HepG2 (cell line): ENCODE results near the gene FAF1. TPM values are rescaled to one million over a fixed set of nuclear protein-coding genes. Genes with fewer than 3 reads are reported as not detected.

Experiments
- ATAC-seq: fragments of 200-7000 bp; cut with Tn5 transposase; 3 replicates; pipeline ENCODE4 v1.9.1; 2020; ENCODE audit warnings: mild to moderate bottlenecking, moderate library complexity
- BruUV-seq: library from RNA; stranded (reverse); fragments of 400-500 nt; replicated peaks from 2 replicates; lab custom pipeline; 2021; lab: Mats Ljungman, UMichigan
- CTCF ChIA-PET: fragments of 300-600 bp; formaldehyde crosslinking; extraction: SDS; loops from one replicate; lab custom pipeline; 2021; ENCODE audit warnings: low total read pairs, inconsistent platforms, low intra/inter-chr PET ratio; lab: Yijun Ruan, JAX
- POLR2A ChIA-PET: fragments of 350-600 bp; sonication (Branson Sonifier 250); formaldehyde crosslinking; loops from one replicate; lab custom pipeline; 2020; ENCODE audit warnings: antibody characterized with exemption, inconsistent platforms; lab: Yijun Ruan, JAX
- DNase-seq: peaks from one replicate; pipeline ENCODE4 v3.0.0-alpha.2; 2015; ENCODE audit warnings: low spot score
- FAIRE-seq: peaks from 3 replicates; lab custom pipeline; 2011; peaks lifted over from hg19 to GRCh38; lab: Jason Lieb, UNC
- H2AFZ ChIP-seq: one replicate; pipeline ENCODE4 v1.6.1; 2011; ENCODE audit warnings: low read length, inconsistent platforms
- H3K27ac ChIP-seq: fragments of 300-600 bp; 3 replicates; pipeline ENCODE4 v1.8.0; 2011; ENCODE audit warnings: mixed run types, mild to moderate bottlenecking, mixed read lengths, low read length, inconsistent platforms; ENCODE audit not compliant: insufficient read depth; ENCODE audit errors: extremely low read length
- H3K27me3 ChIP-seq, 2 experiments: fragments of 200-600 bp in 1 of 2; 2 replicates in 1 of 2; 3 replicates in 1 of 2; pipeline versions ENCODE4 v1.6.0 to v1.8.0; 2011; ENCODE audit warnings: low read length in 2 of 2, mild to moderate bottlenecking in 2 of 2, moderate library complexity in 2 of 2, inconsistent platforms in 1 of 2; ENCODE audit not compliant: insufficient read depth in 2 of 2, control insufficient read depth in 1 of 2
- H3K36me3 ChIP-seq, 2 experiments: fragments of 200-600 bp in 1 of 2; replicated peaks in 1 of 2; 2 replicates in 1 of 2; 3 replicates in 1 of 2; pipeline versions ENCODE4 v1.5.1 to v1.8.0; 2011; ENCODE audit warnings: low read length in 2 of 2, inconsistent platforms in 1 of 2; ENCODE audit not compliant: insufficient read depth in 2 of 2, control insufficient read depth in 1 of 2
- H3K4me1 ChIP-seq: 2 replicates; pipeline ENCODE4 v1.5.1; 2012; ENCODE audit warnings: low read length, inconsistent platforms; ENCODE audit not compliant: insufficient read depth
- H3K4me2 ChIP-seq: 2 replicates; pipeline ENCODE4 v1.6.0; 2011; ENCODE audit warnings: low read depth, low read length, inconsistent platforms
- H3K4me3 ChIP-seq, 3 experiments: fragments of 200-600 bp in 1 of 3; sonication (generic), shearing (Covaris generic) in 1 of 3; replicated peaks in 1 of 3; 2 replicates each; pipeline ENCODE4 v1.5.1; 2011 to 2016; ENCODE audit warnings: low read length in 3 of 3, inconsistent platforms in 2 of 3, low read depth in 2 of 3, mild to moderate bottlenecking in 2 of 3, control low read depth in 1 of 3, mixed read lengths in 1 of 3; ENCODE audit not compliant: insufficient read depth in 1 of 3
- H3K79me2 ChIP-seq: one replicate; pipeline ENCODE4 v1.6.1; 2011; ENCODE audit warnings: low read length, inconsistent platforms; ENCODE audit not compliant: insufficient read depth
- H3K9ac ChIP-seq: 2 replicates; pipeline ENCODE4 v1.6.0; 2011; ENCODE audit warnings: mild to moderate bottlenecking, low read depth, low read length, inconsistent platforms; ENCODE audit not compliant: insufficient read depth
- H3K9me3 ChIP-seq: 2 replicates; pipeline ENCODE4 v1.5.1; 2012; ENCODE audit warnings: mild to moderate bottlenecking, low read length
- H4K20me1 ChIP-seq: 2 replicates; pipeline ENCODE4 v1.6.0; 2011; ENCODE audit warnings: inconsistent platforms, mild to moderate bottlenecking, low read length, moderate library complexity; ENCODE audit not compliant: insufficient read depth
- IRX3 ChIP-seq: sonication (generic); formaldehyde crosslinking; IDR thresholded peaks from 2 replicates; pipeline ENCODE4 v1.8.1; 2023; ENCODE audit warnings: mild to moderate bottlenecking, low read depth, missing genetic modification reagents, borderline replicate concordance
- KDM1A ChIP-seq: IDR thresholded peaks from 2 replicates; pipeline ENCODE4 v1.6.1; 2016; ENCODE audit warnings: missing compliant biosample characterization
- PHF21A ChIP-seq: sonication (generic); formaldehyde crosslinking; IDR thresholded peaks from 2 replicates; pipeline ENCODE4 v1.5.0; 2020; ENCODE audit warnings: mild to moderate bottlenecking, missing genetic modification reagents
- RFX3 ChIP-seq: IDR thresholded peaks from 2 replicates; pipeline ENCODE4 v1.6.1; 2016; ENCODE audit warnings: missing biosample characterization, missing genetic modification reagents
- SAFB2 ChIP-seq: sonication (generic); formaldehyde crosslinking; IDR thresholded peaks from 2 replicates; pipeline ENCODE4 v1.5.1; 2020; ENCODE audit warnings: missing genetic modification reagents, low read depth, mild to moderate bottlenecking, borderline replicate concordance
- SNAI1 ChIP-seq: sonication (generic); formaldehyde crosslinking; IDR thresholded peaks from 2 replicates; pipeline ENCODE4 v1.5.0; 2020; ENCODE audit warnings: mild to moderate bottlenecking, missing genetic modification reagents, borderline replicate concordance
- ZBTB8A ChIP-seq: sonication (generic); formaldehyde crosslinking; IDR thresholded peaks from 2 replicates; pipeline ENCODE4 v1.4.0; 2020; ENCODE audit warnings: mild to moderate bottlenecking, low read depth, missing genetic modification reagents, borderline replicate concordance
- ZIK1 ChIP-seq: sonication (generic); formaldehyde crosslinking; IDR thresholded peaks from 2 replicates; pipeline ENCODE4 v1.5.0; 2020; ENCODE audit warnings: mild to moderate bottlenecking, low read depth, missing genetic modification reagents, borderline replicate concordance
- ZNF577 ChIP-seq: sonication (generic); formaldehyde crosslinking; IDR thresholded peaks from 2 replicates; pipeline ENCODE4 v1.4.0; 2020; ENCODE audit warnings: mild to moderate bottlenecking, low read depth, missing genetic modification reagents, borderline replicate concordance
- in situ Hi-C: cut with HindIII; loops from 2 replicates; pipeline ENCODE4 v1.10.0; 2017; ENCODE audit warnings: low pct_unique_long_range_greater_than_20kb; ENCODE audit not compliant: extremely low pct_ligation_motif_present
- intact Hi-C: fragments of 100-400 bp; cut with micrococcal nuclease; formaldehyde crosslinking; loops from one replicate; pipeline ENCODE4 v1.10.0; 2022; ENCODE audit not compliant: unreplicated experiment
- polyA plus RNA-seq, 8 experiments: library from polyadenylated mRNA; depleted of rRNA in 3 of 8; stranded (reverse) in 7 of 8; unstranded in 1 of 8; fragments of >200 nt; fragmentation: Illumina TruSeq in 4 of 8; extraction: Trizol in 4 of 8; gene quantifications; 2 replicates each; pipeline versions ENCODE4 v1.2.1 to v1.2.3, GENCODE V29; 2011 to 2016; ENCODE audit warnings: low read depth in 4 of 8, missing spikeins in 1 of 8, mixed read lengths in 1 of 8; ENCODE audit not compliant: insufficient read depth in 1 of 8
- total RNA-seq, 5 experiments: library from RNA; depleted of rRNA; stranded (reverse); fragments of >200 nt; fragmentation: Illumina TruSeq; extraction: Trizol; gene quantifications; 2 replicates each; pipeline ENCODE4 v1.2.3, GENCODE V29; 2016; ENCODE audit warnings: low read depth in 1 of 5
- TF ChIP-seq, protein P1 (sequence below): sonication (generic); formaldehyde crosslinking; IDR thresholded peaks from 2 replicates; pipeline ENCODE4 v1.5.0; 2020; ENCODE audit warnings: mild to moderate bottlenecking, missing genetic modification reagents
- TF ChIP-seq, protein P2 (sequence below): sonication (generic); formaldehyde crosslinking; IDR thresholded peaks from 2 replicates; pipeline ENCODE4 v1.5.0; 2020; ENCODE audit warnings: missing genetic modification reagents
- TF ChIP-seq, protein P3 (sequence below): sonication (generic); formaldehyde crosslinking; IDR thresholded peaks from 2 replicates; pipeline ENCODE4 v1.4.0; 2020; ENCODE audit warnings: mild to moderate bottlenecking, low read depth, missing genetic modification reagents
- TF ChIP-seq, protein P4 (sequence below): sonication (generic); formaldehyde crosslinking; conservative IDR thresholded peaks from 2 replicates; pipeline ENCODE4 v1.4.0; 2020; ENCODE audit warnings: mild to moderate bottlenecking, missing genetic modification reagents, moderate library complexity
- TF ChIP-seq, protein P5 (sequence below): sonication (generic); formaldehyde crosslinking; conservative IDR thresholded peaks from 2 replicates; pipeline ENCODE4 v1.4.0; 2020; ENCODE audit warnings: missing genetic modification reagents

FAF1 gene
- total and polyA plus RNA-seq, 2 of the 13 experiments (the other 11 are each of a cell fraction or from before 2014, with no cell fraction given), result 19.4 to 63.3 TPM

DNA sequence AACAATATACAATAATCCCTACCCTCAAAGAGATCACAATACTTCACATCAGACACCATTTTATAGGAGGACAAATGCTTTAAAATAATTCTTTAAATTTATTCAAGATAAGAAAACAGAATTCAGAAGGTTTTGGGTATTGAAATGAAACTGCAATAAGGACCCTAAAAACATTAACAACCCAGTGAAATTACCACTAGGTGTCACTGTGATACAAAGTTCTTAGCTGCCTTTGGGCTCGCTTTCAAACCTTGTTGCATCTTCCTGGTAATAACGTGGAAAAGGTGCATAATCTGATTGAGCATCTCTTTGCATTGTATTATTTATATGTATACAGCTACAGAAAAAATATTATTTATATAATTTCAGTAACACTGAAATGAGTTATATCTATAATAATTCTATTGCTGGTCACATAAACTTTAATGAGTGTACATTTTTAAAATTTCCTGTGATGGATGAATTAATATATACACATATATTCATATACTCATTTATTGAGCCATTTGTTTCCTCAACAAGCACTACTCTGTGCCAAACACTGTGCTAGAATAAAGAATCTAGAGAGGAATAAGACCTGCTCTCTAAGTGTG is 185.2 kb downstream of the FAF1 start (continued):
- TF ChIP-seq IRX3 (CRISPR knock-in tag) (no peak), SNAI1 (CRISPR knock-in tag) (no peak), ZIK1 (CRISPR knock-in tag) (no peak)
- TF ChIP-seq, protein P1, sequence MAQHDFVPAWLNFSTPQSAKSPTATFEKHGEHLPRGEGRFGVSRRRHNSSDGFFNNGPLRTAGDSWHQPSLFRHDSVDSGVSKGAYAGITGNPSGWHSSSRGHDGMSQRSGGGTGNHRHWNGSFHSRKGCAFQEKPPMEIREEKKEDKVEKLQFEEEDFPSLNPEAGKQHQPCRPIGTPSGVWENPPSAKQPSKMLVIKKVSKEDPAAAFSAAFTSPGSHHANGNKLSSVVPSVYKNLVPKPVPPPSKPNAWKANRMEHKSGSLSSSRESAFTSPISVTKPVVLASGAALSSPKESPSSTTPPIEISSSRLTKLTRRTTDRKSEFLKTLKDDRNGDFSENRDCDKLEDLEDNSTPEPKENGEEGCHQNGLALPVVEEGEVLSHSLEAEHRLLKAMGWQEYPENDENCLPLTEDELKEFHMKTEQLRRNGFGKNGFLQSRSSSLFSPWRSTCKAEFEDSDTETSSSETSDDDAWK (CRISPR knock-in tag), result no peak

DNA sequence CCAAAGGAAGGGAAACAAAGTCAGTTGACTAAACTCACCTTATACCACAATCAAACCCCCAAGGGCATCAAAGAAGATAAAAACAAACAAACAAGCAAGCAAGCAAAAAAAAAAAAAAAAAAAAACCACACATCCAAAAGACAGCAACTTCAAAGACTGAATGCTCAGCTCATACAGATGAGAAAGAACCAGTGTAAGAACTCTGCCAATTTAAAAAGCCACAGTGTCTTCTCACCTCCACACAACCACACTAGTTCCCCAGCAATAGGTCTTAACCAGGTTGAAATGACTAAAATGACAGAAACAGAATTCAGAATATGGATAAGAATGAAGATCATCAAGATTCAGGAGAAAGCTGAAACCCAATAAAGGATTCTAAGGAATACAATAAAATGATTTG is 193.4 kb downstream of the FAF1 start:
- FAIRE-seq (no peak), ATAC-seq (no peak), DNase-seq (no peak)
- in situ Hi-C loops, result no loop called here
- intact Hi-C loops, result no loop called here
- no peaks in the 10 kb centered on the region for H3K4me1 ChIP-seq
- H3K4me2 ChIP-seq, result no peak overlapping the region
- no peak overlapping the region for H3K4me3 ChIP-seq
- no TSS peak for BruUV-seq
- H3K27ac ChIP-seq, result no peak overlapping the region
- H3K36me3 ChIP-seq, result no peaks in the 10 kb centered on the region; a peak in 1 of 5 replicates
- H3K9me3 ChIP-seq, result no peaks in the 10 kb centered on the region
- H3K27me3 ChIP-seq, result no peaks in the 10 kb centered on the region
- ChIA-PET POLR2A (no interaction called here), CTCF (no interaction called here)
- H2AFZ ChIP-seq, result no peak overlapping the region
- H4K20me1 ChIP-seq, result no peaks in the 10 kb centered on the region
- no peaks in the 10 kb centered on the region for H3K79me2 ChIP-seq
- no peak overlapping the region for H3K9ac ChIP-seq
- TF ChIP-seq SAFB2 (CRISPR knock-in tag), result no peak
- TF ChIP-seq, protein P2, sequence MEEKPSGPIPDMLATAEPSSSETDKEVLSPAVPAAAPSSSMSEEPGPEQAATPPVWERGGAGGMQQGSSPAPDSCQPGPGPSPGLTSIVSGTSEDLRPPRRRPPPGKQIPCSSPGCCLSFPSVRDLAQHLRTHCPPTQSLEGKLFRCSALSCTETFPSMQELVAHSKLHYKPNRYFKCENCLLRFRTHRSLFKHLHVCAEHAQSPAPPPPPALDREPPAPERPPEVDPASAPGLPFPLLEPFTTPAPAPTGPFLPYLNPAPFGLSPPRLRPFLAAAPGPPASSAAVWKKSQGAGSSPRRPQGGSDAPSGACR (CRISPR knock-in tag), result no peak
- TF ChIP-seq, protein P3, sequence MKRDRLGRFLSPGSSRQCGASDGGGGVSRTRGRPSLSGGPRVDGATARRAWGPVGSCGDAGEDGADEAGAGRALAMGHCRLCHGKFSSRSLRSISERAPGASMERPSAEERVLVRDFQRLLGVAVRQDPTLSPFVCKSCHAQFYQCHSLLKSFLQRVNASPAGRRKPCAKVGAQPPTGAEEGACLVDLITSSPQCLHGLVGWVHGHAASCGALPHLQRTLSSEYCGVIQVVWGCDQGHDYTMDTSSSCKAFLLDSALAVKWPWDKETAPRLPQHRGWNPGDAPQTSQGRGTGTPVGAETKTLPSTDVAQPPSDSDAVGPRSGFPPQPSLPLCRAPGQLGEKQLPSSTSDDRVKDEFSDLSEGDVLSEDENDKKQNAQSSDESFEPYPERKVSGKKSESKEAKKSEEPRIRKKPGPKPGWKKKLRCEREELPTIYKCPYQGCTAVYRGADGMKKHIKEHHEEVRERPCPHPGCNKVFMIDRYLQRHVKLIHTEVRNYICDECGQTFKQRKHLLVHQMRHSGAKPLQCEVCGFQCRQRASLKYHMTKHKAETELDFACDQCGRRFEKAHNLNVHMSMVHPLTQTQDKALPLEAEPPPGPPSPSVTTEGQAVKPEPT (CRISPR knock-in tag), result no peak
- no peak for TF ChIP-seq PHF21A (CRISPR knock-in tag)
- no peak for TF ChIP-seq ZNF577 (CRISPR knock-in tag)
- TF ChIP-seq ZBTB8A, result no peak
- TF ChIP-seq, protein P4, sequence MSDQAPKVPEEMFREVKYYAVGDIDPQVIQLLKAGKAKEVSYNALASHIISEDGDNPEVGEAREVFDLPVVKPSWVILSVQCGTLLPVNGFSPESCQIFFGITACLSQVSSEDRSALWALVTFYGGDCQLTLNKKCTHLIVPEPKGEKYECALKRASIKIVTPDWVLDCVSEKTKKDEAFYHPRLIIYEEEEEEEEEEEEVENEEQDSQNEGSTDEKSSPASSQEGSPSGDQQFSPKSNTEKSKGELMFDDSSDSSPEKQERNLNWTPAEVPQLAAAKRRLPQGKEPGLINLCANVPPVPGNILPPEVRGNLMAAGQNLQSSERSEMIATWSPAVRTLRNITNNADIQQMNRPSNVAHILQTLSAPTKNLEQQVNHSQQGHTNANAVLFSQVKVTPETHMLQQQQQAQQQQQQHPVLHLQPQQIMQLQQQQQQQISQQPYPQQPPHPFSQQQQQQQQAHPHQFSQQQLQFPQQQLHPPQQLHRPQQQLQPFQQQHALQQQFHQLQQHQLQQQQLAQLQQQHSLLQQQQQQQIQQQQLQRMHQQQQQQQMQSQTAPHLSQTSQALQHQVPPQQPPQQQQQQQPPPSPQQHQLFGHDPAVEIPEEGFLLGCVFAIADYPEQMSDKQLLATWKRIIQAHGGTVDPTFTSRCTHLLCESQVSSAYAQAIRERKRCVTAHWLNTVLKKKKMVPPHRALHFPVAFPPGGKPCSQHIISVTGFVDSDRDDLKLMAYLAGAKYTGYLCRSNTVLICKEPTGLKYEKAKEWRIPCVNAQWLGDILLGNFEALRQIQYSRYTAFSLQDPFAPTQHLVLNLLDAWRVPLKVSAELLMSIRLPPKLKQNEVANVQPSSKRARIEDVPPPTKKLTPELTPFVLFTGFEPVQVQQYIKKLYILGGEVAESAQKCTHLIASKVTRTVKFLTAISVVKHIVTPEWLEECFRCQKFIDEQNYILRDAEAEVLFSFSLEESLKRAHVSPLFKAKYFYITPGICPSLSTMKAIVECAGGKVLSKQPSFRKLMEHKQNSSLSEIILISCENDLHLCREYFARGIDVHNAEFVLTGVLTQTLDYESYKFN, result no peak
- TF ChIP-seq, protein P5, sequence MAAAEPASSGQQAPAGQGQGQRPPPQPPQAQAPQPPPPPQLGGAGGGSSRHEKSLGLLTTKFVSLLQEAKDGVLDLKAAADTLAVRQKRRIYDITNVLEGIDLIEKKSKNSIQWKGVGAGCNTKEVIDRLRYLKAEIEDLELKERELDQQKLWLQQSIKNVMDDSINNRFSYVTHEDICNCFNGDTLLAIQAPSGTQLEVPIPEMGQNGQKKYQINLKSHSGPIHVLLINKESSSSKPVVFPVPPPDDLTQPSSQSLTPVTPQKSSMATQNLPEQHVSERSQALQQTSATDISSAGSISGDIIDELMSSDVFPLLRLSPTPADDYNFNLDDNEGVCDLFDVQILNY, result no peak
- TF ChIP-seq KDM1A (CRISPR knock-in tag), result no peak
- TF ChIP-seq RFX3 (CRISPR knock-in tag), result no peak
